ENCODE results near the gene CGB8.
"Not testable (repeated sequence)": the region's sequence is repeated elsewhere in the genome, so short reads cannot be mapped to it uniquely, and the experiment has no call there.

The CGB8 gene

GRCh38 chr19:49064768-49065611 lies 16.1 kb upstream of the CGB8 start, which contains the start of gene NTF4:
TSS of gene NTF4 (minus strand) at chr19:49064818. CDS start at chr19:49061997, 2,821 bp downstream.
- DNase-seq: no peak

GRCh38 chr19:49064029-49064629 lies 15.2 kb upstream of the CGB8 start:
- no peak for DNase-seq

- no peak for DNase-seq
Measured at GRCh38 chr19:49061445-49061844, 12.5 kb upstream of the CGB8 start.

GRCh38 chr19:49061000-49061399 lies 12.1 kb upstream of the CGB8 start:
- DNase-seq: no peak

GRCh38 chr19:49059053-49059452 lies 10.1 kb upstream of the CGB8 start:
- DNase-seq: no peak

GRCh38 chr19:49058562-49058961 lies 9.7 kb upstream of the CGB8 start:
- no peak for DNase-seq

GRCh38 chr19:49057636-49058234 lies 8.8 kb upstream of the CGB8 start, which contains the start of gene CGB7:
TSS of gene CGB7 (minus strand) at chr19:49057749. CDS start at chr19:49055375, 2,374 bp downstream.
- peak in 1 of 2 donors; percentile 25 for DNase-seq

- DNase-seq: not testable (repeated sequence)
Measured at GRCh38 chr19:49056902-49057596, 8.1 kb upstream of the CGB8 start.

- peak in 1 of 2 donors; percentile 27 for DNase-seq
Measured at GRCh38 chr19:49056101-49056901, 7.4 kb upstream of the CGB8 start.

- DNase-seq: not testable (repeated sequence)
Measured at GRCh38 chr19:49050376-49051033, 1.6 kb upstream of the CGB8 start.

GRCh38 chr19:49049834-49050233 lies 923 bp upstream of the CGB8 start:
- not testable (repeated sequence) for DNase-seq

- not testable (repeated sequence) for DNase-seq
Measured at GRCh38 chr19:49043548-49043947, 5.4 kb downstream of the CGB8 start, which contains the start of gene CGB5. TSS of gene CGB5 (plus strand) at chr19:49043848. CDS start at chr19:49044210, 362 bp downstream.

- DNase-seq: not testable (repeated sequence)
Measured at GRCh38 chr19:49042666-49043065, 6.2 kb downstream of the CGB8 start.

- DNase-seq: no peak
Measured at GRCh38 chr19:49042177-49042576, 6.7 kb downstream of the CGB8 start.

- DNase-seq: not testable (repeated sequence)
Measured at GRCh38 chr19:49039736-49040135, 9.2 kb downstream of the CGB8 start.

GRCh38 chr19:49038557-49039276 lies 10.2 kb downstream of the CGB8 start:
- not testable (repeated sequence) for DNase-seq

GRCh38 chr19:49038111-49038510 lies 10.8 kb downstream of the CGB8 start:
- DNase-seq: not testable (repeated sequence)

GRCh38 chr19:49036815-49037214 lies 12.1 kb downstream of the CGB8 start, which contains the start of gene CGB1:
TSS of gene CGB1 (minus strand) at chr19:49036895. CDS start at chr19:49036711, 184 bp downstream.
- DNase-seq: not testable (repeated sequence)

GRCh38 chr19:49031642-49032301 lies 17.1 kb downstream of the CGB8 start, which contains the start of gene CGB2:
TSS of gene CGB2 (plus strand) at chr19:49031890. CDS start at chr19:49032096, 206 bp downstream.
- DNase-seq: not testable (repeated sequence)

GRCh38 chr19:49030323-49030722 lies 18.6 kb downstream of the CGB8 start:
- DNase-seq: not testable (repeated sequence)

Data from bone marrow (tissue), 2 donors.